SK-N-SH (cell line): ENCODE data around the gene MAP3K1.

ENCODE experiments used
- EZH2phosphoT487 ChIP-seq: fragments of 200-600 bp; sonication (generic); IDR thresholded peaks from 2 replicates; pipeline ENCODE4 v1.6.1; 2017; ENCODE audit warnings: low read depth, mixed run types, mild to moderate bottlenecking, antibody characterized with exemption, moderate library complexity, borderline replicate concordance
- RCOR1 ChIP-seq: fragments of 150-350 bp; IDR thresholded peaks from 2 replicates; pipeline ENCODE4 v1.6.1; 2017; ENCODE audit warnings: antibody characterized with exemption, low read length
- SMC3 ChIP-seq: IDR thresholded peaks from 2 replicates; pipeline ENCODE4 v1.6.1; 2012; ENCODE audit warnings: low read depth, low read length, improper control_type of control experiment
- TF ChIP-seq, protein P1 (sequence below): fragments of 200-600 bp; sonication (generic); IDR thresholded peaks from 2 replicates; pipeline ENCODE4 v1.6.1; 2017; ENCODE audit warnings: antibody characterized with exemption, mild to moderate bottlenecking, moderate library complexity
- TF ChIP-seq, protein P2 (sequence below): IDR thresholded peaks from 2 replicates; pipeline ENCODE4 v1.6.1; 2012; ENCODE audit warnings: mild to moderate bottlenecking, low read depth, low read length, moderate library complexity

DNA sequence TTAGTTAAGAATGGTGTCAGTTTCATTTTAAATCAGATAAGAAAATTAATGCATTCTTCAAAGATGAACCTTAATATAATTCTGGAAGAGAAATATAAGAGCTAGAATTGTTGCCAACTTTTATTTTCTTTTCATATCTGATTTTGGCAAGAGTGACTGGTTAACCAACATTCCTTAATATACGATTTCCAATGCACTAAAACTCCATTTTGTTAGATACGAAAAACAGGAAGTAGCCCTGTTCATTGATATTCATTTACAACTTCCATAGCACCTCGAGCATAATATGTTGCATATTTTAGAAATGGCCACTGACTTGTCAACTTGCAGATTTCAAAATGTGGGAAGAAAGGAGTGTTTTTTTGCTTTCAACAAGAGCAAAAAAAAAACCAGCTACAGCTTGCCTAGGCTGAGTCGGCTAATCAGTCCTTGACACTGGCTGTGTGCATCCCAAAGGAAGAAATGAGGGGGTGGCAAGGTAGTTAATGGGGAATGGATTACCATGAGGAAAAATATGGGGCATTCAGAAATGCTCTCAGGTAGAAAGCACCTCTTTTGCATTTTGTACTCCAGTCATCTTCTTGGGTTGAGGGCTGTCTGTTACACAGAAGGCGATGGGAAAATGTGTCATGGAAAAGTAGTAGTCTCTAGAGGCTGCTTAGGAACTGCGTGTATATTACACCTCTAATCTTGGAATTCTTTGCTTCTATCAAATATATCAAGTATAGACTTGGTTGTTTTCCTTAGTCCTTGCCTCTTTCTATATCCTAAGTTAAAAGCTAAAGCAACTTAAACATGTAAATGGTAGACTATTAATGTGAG is 3.9 kb downstream of the MAP3K1 start:
- TF ChIP-seq EZH2phosphoT487 (no peak), SMC3 (no peak), RCOR1 (no peak)
- TF ChIP-seq, protein P1, sequence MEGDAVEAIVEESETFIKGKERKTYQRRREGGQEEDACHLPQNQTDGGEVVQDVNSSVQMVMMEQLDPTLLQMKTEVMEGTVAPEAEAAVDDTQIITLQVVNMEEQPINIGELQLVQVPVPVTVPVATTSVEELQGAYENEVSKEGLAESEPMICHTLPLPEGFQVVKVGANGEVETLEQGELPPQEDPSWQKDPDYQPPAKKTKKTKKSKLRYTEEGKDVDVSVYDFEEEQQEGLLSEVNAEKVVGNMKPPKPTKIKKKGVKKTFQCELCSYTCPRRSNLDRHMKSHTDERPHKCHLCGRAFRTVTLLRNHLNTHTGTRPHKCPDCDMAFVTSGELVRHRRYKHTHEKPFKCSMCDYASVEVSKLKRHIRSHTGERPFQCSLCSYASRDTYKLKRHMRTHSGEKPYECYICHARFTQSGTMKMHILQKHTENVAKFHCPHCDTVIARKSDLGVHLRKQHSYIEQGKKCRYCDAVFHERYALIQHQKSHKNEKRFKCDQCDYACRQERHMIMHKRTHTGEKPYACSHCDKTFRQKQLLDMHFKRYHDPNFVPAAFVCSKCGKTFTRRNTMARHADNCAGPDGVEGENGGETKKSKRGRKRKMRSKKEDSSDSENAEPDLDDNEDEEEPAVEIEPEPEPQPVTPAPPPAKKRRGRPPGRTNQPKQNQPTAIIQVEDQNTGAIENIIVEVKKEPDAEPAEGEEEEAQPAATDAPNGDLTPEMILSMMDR = no peak
- TF ChIP-seq, protein P2, sequence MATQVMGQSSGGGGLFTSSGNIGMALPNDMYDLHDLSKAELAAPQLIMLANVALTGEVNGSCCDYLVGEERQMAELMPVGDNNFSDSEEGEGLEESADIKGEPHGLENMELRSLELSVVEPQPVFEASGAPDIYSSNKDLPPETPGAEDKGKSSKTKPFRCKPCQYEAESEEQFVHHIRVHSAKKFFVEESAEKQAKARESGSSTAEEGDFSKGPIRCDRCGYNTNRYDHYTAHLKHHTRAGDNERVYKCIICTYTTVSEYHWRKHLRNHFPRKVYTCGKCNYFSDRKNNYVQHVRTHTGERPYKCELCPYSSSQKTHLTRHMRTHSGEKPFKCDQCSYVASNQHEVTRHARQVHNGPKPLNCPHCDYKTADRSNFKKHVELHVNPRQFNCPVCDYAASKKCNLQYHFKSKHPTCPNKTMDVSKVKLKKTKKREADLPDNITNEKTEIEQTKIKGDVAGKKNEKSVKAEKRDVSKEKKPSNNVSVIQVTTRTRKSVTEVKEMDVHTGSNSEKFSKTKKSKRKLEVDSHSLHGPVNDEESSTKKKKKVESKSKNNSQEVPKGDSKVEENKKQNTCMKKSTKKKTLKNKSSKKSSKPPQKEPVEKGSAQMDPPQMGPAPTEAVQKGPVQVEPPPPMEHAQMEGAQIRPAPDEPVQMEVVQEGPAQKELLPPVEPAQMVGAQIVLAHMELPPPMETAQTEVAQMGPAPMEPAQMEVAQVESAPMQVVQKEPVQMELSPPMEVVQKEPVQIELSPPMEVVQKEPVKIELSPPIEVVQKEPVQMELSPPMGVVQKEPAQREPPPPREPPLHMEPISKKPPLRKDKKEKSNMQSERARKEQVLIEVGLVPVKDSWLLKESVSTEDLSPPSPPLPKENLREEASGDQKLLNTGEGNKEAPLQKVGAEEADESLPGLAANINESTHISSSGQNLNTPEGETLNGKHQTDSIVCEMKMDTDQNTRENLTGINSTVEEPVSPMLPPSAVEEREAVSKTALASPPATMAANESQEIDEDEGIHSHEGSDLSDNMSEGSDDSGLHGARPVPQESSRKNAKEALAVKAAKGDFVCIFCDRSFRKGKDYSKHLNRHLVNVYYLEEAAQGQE = no peak
